ENCODE measurements around the gene MACO1. TPM values are rescaled to one million over a fixed set of nuclear protein-coding genes. Genes with fewer than 3 reads are reported as not detected.

The MACO1 gene
- total and polyA plus RNA-seq, 9 of the 15 experiments (the other 6 are each of a cell fraction or from before 2014, with no cell fraction given): 4.6 to 28.4 (median 21.7) TPM

- TF ChIP-seq SRF (CRISPR knock-in tag; IDR thresholded peaks at IDR 0.05): no peak
- no peak for TF ChIP-seq TSHZ1 (CRISPR knock-in tag; IDR thresholded peaks at IDR 0.05)
- peak; percentile 37; the same call in 1 of the 2 replicates for TF ChIP-seq ZBTB40 (IDR thresholded peaks at IDR 0.05)
- no peak for TF ChIP-seq ZBTB40 (CRISPR knock-in tag; IDR thresholded peaks at IDR 0.05)
- no peak for TF ChIP-seq XRCC3 (IDR thresholded peaks at IDR 0.05)
- no peak for TF ChIP-seq CREB5 (CRISPR knock-in tag; IDR thresholded peaks at IDR 0.05)
- TF ChIP-seq ZNF24 (IDR thresholded peaks at IDR 0.05): peak; percentile 27; the same call in 1 of the 2 replicates
- 0 out of 2 replicates have a peak, but pooled peaks have one; percentile 29 for TF ChIP-seq ERF (CRISPR knock-in tag; IDR thresholded peaks at IDR 0.05)
Observed at GRCh38 chr1:25543425-25544242, 112.9 kb downstream of the MACO1 start, which contains the start of gene LDLRAP1 (continued).

Measured in K562 (cell line).